ENCODE results near the gene SNX13.

Gene SNX13

GRCh38 chr7:17878627-17879026 is 61.7 kb downstream of the SNX13 start:
- no peak for DNase-seq (ENCODE audit: low read depth)
- no peak overlapping the region for H3K4me3 ChIP-seq (ENCODE audit: low read depth, low read length)
- TF ChIP-seq CTCF (IDR thresholded peaks at IDR 0.05; ENCODE audit: low read depth, low read length, missing control alignments) = no peak

GRCh38 chr7:17871815-17872533 is 68.3 kb downstream of the SNX13 start:
- no peak for TF ChIP-seq CTCF (IDR thresholded peaks at IDR 0.05; ENCODE audit: low read depth, low read length, missing control alignments)
- no peak for DNase-seq (ENCODE audit: low read depth)
- H3K4me3 ChIP-seq (ENCODE audit: low read depth, low read length) = no peak overlapping the region

GRCh38 chr7:17870406-17870805 is 69.9 kb downstream of the SNX13 start:
- no peak for DNase-seq (ENCODE audit: low read depth)
- no peak for TF ChIP-seq CTCF (IDR thresholded peaks at IDR 0.05; ENCODE audit: low read depth, low read length, missing control alignments)
- no peak overlapping the region for H3K4me3 ChIP-seq (ENCODE audit: low read depth, low read length)

GRCh38 chr7:17863809-17864143 is 76.5 kb downstream of the SNX13 start:
- H3K4me3 ChIP-seq (ENCODE audit: low read depth, low read length) = no peak overlapping the region
- no peak for TF ChIP-seq CTCF (IDR thresholded peaks at IDR 0.05; ENCODE audit: low read depth, low read length, missing control alignments)
- DNase-seq (ENCODE audit: low read depth) = no peak

GRCh38 chr7:17863095-17863808 is 77.0 kb downstream of the SNX13 start:
- no peak overlapping the region for H3K4me3 ChIP-seq (ENCODE audit: low read depth, low read length)
- no peak for DNase-seq (ENCODE audit: low read depth)
- TF ChIP-seq CTCF (IDR thresholded peaks at IDR 0.05; ENCODE audit: low read depth, low read length, missing control alignments) = no peak

- no peak for TF ChIP-seq CTCF (IDR thresholded peaks at IDR 0.05; ENCODE audit: low read depth, low read length, missing control alignments)
- H3K4me3 ChIP-seq (ENCODE audit: low read depth, low read length) = no peak overlapping the region
- DNase-seq (ENCODE audit: low read depth) = no peak
Observed at GRCh38 chr7:17856251-17856650, 84.0 kb downstream of the SNX13 start.

GRCh38 chr7:17855202-17855601 is 85.1 kb downstream of the SNX13 start:
- no peak overlapping the region for H3K4me3 ChIP-seq (ENCODE audit: low read depth, low read length)
- no peak for DNase-seq (ENCODE audit: low read depth)
- TF ChIP-seq CTCF (IDR thresholded peaks at IDR 0.05; ENCODE audit: low read depth, low read length, missing control alignments) = no peak

All from GM12864 (cell line).